Neural crest cell (in vitro differentiated cells): ENCODE measurements around the gene TTC16. TPM values are rescaled to one million over a fixed set of nuclear protein-coding genes. Genes with fewer than 3 reads are reported as not detected.

ENCODE experiments used
- DNase-seq: peaks from one replicate; pipeline ENCODE4 v3.0.0; 2021; ENCODE audit warnings: low read depth, mixed read lengths, low spot score
- H3K27ac Mint-ChIP-seq: one replicate; pipeline ENCODE4 v1.8.0; 2021; ENCODE audit warnings: mild to moderate bottlenecking, mixed read lengths; ENCODE audit not compliant: unreplicated experiment
- H3K27me3 Mint-ChIP-seq: 2 replicates; pipeline ENCODE4 v1.8.0; 2021; ENCODE audit warnings: low read depth, mild to moderate bottlenecking, mixed read lengths
- H3K36me3 Mint-ChIP-seq: 2 replicates; pipeline ENCODE4 v1.8.0; 2021; ENCODE audit warnings: low read depth, mild to moderate bottlenecking, mixed read lengths
- H3K4me1 Mint-ChIP-seq: 2 replicates; pipeline ENCODE4 v1.8.0; 2021; ENCODE audit warnings: mixed read lengths
- H3K4me3 Mint-ChIP-seq: one replicate; pipeline ENCODE4 v1.8.0; 2021; ENCODE audit warnings: mild to moderate bottlenecking, mixed read lengths
- H3K9me3 Mint-ChIP-seq: 2 replicates; pipeline ENCODE4 v1.8.0; 2021; ENCODE audit warnings: mixed read lengths
- CTCF ChIP-seq: fragments of 200-600 bp; sonication (generic); conservative IDR thresholded peaks from 2 replicates; pipeline ENCODE4 v1.5.0; 2021; ENCODE audit warnings: antibody characterized with exemption, mild to moderate bottlenecking
- total RNA-seq: library from RNA; stranded (reverse); gene quantifications from 2 replicates; pipeline ENCODE4 v1.2.1, GENCODE V29; 2021

Gene TTC16
- total RNA-seq, 1 donor from 2014 or later: not detected

- peaks cover 13% of the 10 kb centered on the region for H3K27me3 Mint-ChIP-seq
- no peak overlapping the region for H3K4me3 Mint-ChIP-seq
- TF ChIP-seq CTCF: no peak
- H3K4me1 Mint-ChIP-seq: peaks cover 41% of the 10 kb centered on the region
- DNase-seq: no peak
- H3K27ac Mint-ChIP-seq: no peak overlapping the region
- no peaks in the 10 kb centered on the region for H3K36me3 Mint-ChIP-seq
- no peaks in the 10 kb centered on the region for H3K9me3 Mint-ChIP-seq
Measured at GRCh38 chr9:127765418-127765817, 49.5 kb downstream of the TTC16 start.

- no peak for TF ChIP-seq CTCF
- no peaks in the 10 kb centered on the region for H3K9me3 Mint-ChIP-seq
- H3K36me3 Mint-ChIP-seq: no peaks in the 10 kb centered on the region
- peaks cover 52% of the 10 kb centered on the region for H3K4me1 Mint-ChIP-seq
- peaks cover 19% of the 10 kb centered on the region for H3K27me3 Mint-ChIP-seq
- no peak for DNase-seq
- H3K27ac Mint-ChIP-seq: no peak overlapping the region
- H3K4me3 Mint-ChIP-seq: peak overlapping the region; percentile 44
Measured at GRCh38 chr9:127767410-127767809, 51.5 kb downstream of the TTC16 start.

- H3K4me3 Mint-ChIP-seq: no peak overlapping the region
- no peaks in the 10 kb centered on the region for H3K36me3 Mint-ChIP-seq
- no peak for TF ChIP-seq CTCF
- peaks cover 14% of the 10 kb centered on the region for H3K27me3 Mint-ChIP-seq
- H3K27ac Mint-ChIP-seq: peak overlapping the region; percentile 81
- H3K4me1 Mint-ChIP-seq: peaks cover 48% of the 10 kb centered on the region
- H3K9me3 Mint-ChIP-seq: no peaks in the 10 kb centered on the region
- DNase-seq: no peak
Measured at GRCh38 chr9:127767909-127768331, 52.0 kb downstream of the TTC16 start.

- peaks cover 44% of the 10 kb centered on the region for H3K4me1 Mint-ChIP-seq
- peaks cover 11% of the 10 kb centered on the region for H3K27me3 Mint-ChIP-seq
- no peak for DNase-seq
- peak overlapping the region; percentile 84 for H3K27ac Mint-ChIP-seq
- no peaks in the 10 kb centered on the region for H3K36me3 Mint-ChIP-seq
- no peak for TF ChIP-seq CTCF
- H3K4me3 Mint-ChIP-seq: peak overlapping the region; percentile 52
- no peaks in the 10 kb centered on the region for H3K9me3 Mint-ChIP-seq
Measured at GRCh38 chr9:127768698-127769097, 52.8 kb downstream of the TTC16 start.

GRCh38 chr9:127769101-127769500 lies 53.2 kb downstream of the TTC16 start:
- Mint-ChIP-seq H3K9me3 (no peaks in the 10 kb centered on the region), H3K27me3 (peaks cover 11% of the 10 kb centered on the region), H3K27ac (peak overlapping the region; percentile 84), H3K4me3 (peak overlapping the region; percentile 52), H3K4me1 (peaks cover 40% of the 10 kb centered on the region), H3K36me3 (no peaks in the 10 kb centered on the region)
- no peak for DNase-seq
- TF ChIP-seq CTCF: no peak
